ENCODE results near the gene GLI3.
"Not testable (repeated sequence)": the region's sequence is repeated elsewhere in the genome, so short reads cannot be mapped to it uniquely, and the experiment has no call there.

The GLI3 gene

GRCh38 chr7:42210333-42210732 lies 26.7 kb downstream of the GLI3 start:
- H3K36me3 ChIP-seq (ENCODE audit: insufficient read depth, low read length), result no peaks in the 10 kb centered on the region
- H3K27ac ChIP-seq (ENCODE audit: low read length), result no peak overlapping the region
- H3K4me1 ChIP-seq (ENCODE audit: insufficient read depth, low read length), result no peaks in the 10 kb centered on the region
- TF ChIP-seq EZH2 (IDR thresholded peaks at IDR 0.05; ENCODE audit: borderline replicate concordance, low read depth, low read length, severe bottlenecking), result no peak
- H3K27me3 ChIP-seq (ENCODE audit: insufficient read depth, low read length, poor library complexity), result no peaks in the 10 kb centered on the region
- no peak overlapping the region for H3K4me2 ChIP-seq (ENCODE audit: insufficient read depth, low read length)
- H3K9me3 ChIP-seq (ENCODE audit: insufficient read depth, low read length, severe bottlenecking), result no peaks in the 10 kb centered on the region
- no peak overlapping the region for H2AFZ ChIP-seq (ENCODE audit: low read depth, low read length)
- DNase-seq (no peak), ATAC-seq (ENCODE audit: insufficient read depth, low read depth) (no peak)
- H3K4me3 ChIP-seq (ENCODE audit: low read depth in 1 of 2, low read length in 2 of 2), result no peak overlapping the region
- H3K9ac ChIP-seq (ENCODE audit: low read depth, low read length), result no peak overlapping the region
- peaks cover 9% of the 10 kb centered on the region for H3K79me2 ChIP-seq (ENCODE audit: insufficient read depth, low read length)
- no peaks in the 10 kb centered on the region for H4K20me1 ChIP-seq (ENCODE audit: insufficient read depth, low read length)

- not testable (repeated sequence) for H3K4me3 ChIP-seq (ENCODE audit: low read depth in 1 of 2, low read length in 2 of 2); H3K9me3 ChIP-seq (ENCODE audit: insufficient read depth, low read length, severe bottlenecking); H3K27ac ChIP-seq (ENCODE audit: low read length); H3K4me2 ChIP-seq (ENCODE audit: insufficient read depth, low read length); H3K4me1 ChIP-seq (ENCODE audit: insufficient read depth, low read length); ATAC-seq (ENCODE audit: insufficient read depth, low read depth); H2AFZ ChIP-seq (ENCODE audit: low read depth, low read length); DNase-seq; H3K36me3 ChIP-seq (ENCODE audit: insufficient read depth, low read length); H3K27me3 ChIP-seq (ENCODE audit: insufficient read depth, low read length, poor library complexity); H4K20me1 ChIP-seq (ENCODE audit: insufficient read depth, low read length); H3K9ac ChIP-seq (ENCODE audit: low read depth, low read length)
- H3K79me2 ChIP-seq (ENCODE audit: insufficient read depth, low read length), result peaks cover 18% of the 10 kb centered on the region
Measured at GRCh38 chr7:42209085-42209484, 27.9 kb downstream of the GLI3 start.

GRCh38 chr7:42208572-42208971 lies 28.4 kb downstream of the GLI3 start:
- ATAC-seq (ENCODE audit: insufficient read depth, low read depth) (no peak), DNase-seq (no peak)
- TF ChIP-seq EZH2 (IDR thresholded peaks at IDR 0.05; ENCODE audit: borderline replicate concordance, low read depth, low read length, severe bottlenecking) (no peak), CTCF (IDR thresholded peaks at IDR 0.05; ENCODE audit: borderline replicate concordance, extremely low read depth, low read length, poor library complexity, severe bottlenecking) (no peak)
- Histone ChIP-seq H3K79me2 (ENCODE audit: insufficient read depth, low read length) (peaks cover 20% of the 10 kb centered on the region), H3K4me1 (ENCODE audit: insufficient read depth, low read length) (no peaks in the 10 kb centered on the region), H3K27me3 (ENCODE audit: insufficient read depth, low read length, poor library complexity) (no peaks in the 10 kb centered on the region), H4K20me1 (ENCODE audit: insufficient read depth, low read length) (no peaks in the 10 kb centered on the region), H3K9me3 (ENCODE audit: insufficient read depth, low read length, severe bottlenecking) (no peaks in the 10 kb centered on the region), H3K4me2 (ENCODE audit: insufficient read depth, low read length) (no peak overlapping the region), H3K36me3 (ENCODE audit: insufficient read depth, low read length) (no peaks in the 10 kb centered on the region), H2AFZ (ENCODE audit: low read depth, low read length) (no peak overlapping the region), H3K4me3 (ENCODE audit: low read depth in 1 of 2, low read length in 2 of 2) (no peak overlapping the region), H3K9ac (ENCODE audit: low read depth, low read length) (no peak overlapping the region), H3K27ac (ENCODE audit: low read length) (no peak overlapping the region)

GRCh38 chr7:42207420-42207819 lies 29.6 kb downstream of the GLI3 start:
- Histone ChIP-seq H3K36me3 (ENCODE audit: insufficient read depth, low read length) (no peaks in the 10 kb centered on the region), H3K4me3 (ENCODE audit: low read depth in 1 of 2, low read length in 2 of 2) (no peak overlapping the region), H3K4me1 (ENCODE audit: insufficient read depth, low read length) (no peaks in the 10 kb centered on the region), H3K9me3 (ENCODE audit: insufficient read depth, low read length, severe bottlenecking) (no peaks in the 10 kb centered on the region), H3K27me3 (ENCODE audit: insufficient read depth, low read length, poor library complexity) (no peaks in the 10 kb centered on the region), H3K79me2 (ENCODE audit: insufficient read depth, low read length) (peaks cover 30% of the 10 kb centered on the region), H3K27ac (ENCODE audit: low read length) (no peak overlapping the region), H2AFZ (ENCODE audit: low read depth, low read length) (no peak overlapping the region), H4K20me1 (ENCODE audit: insufficient read depth, low read length) (no peaks in the 10 kb centered on the region), H3K9ac (ENCODE audit: low read depth, low read length) (no peak overlapping the region), H3K4me2 (ENCODE audit: insufficient read depth, low read length) (no peak overlapping the region)
- TF ChIP-seq EZH2 (IDR thresholded peaks at IDR 0.05; ENCODE audit: borderline replicate concordance, low read depth, low read length, severe bottlenecking) (no peak), CTCF (IDR thresholded peaks at IDR 0.05; ENCODE audit: borderline replicate concordance, extremely low read depth, low read length, poor library complexity, severe bottlenecking) (no peak)
- no peak for DNase-seq
- ATAC-seq (ENCODE audit: insufficient read depth, low read depth), result no peak

Data from DND-41 (cell line).